HepG2 (cell line): Measurements from ENCODE around the gene HCK. TPM values are rescaled to one million over a fixed set of nuclear protein-coding genes. Genes with fewer than 3 reads are reported as not detected.
A peak's percentile ranks its signal among the peaks of the same experiment; 100 is the strongest.

Experiments
- ATAC-seq: fragments of 200-7000 bp; cut with Tn5 transposase; 3 replicates; pipeline ENCODE4 v1.9.1; 2020; ENCODE audit warnings: mild to moderate bottlenecking, moderate library complexity
- BruUV-seq: library from RNA; stranded (reverse); fragments of 400-500 nt; replicated peaks from 2 replicates; lab custom pipeline; 2021; lab: Mats Ljungman, UMichigan
- CTCF ChIA-PET: fragments of 300-600 bp; formaldehyde crosslinking; extraction: SDS; loops from one replicate; lab custom pipeline; 2021; ENCODE audit warnings: low total read pairs, inconsistent platforms, low intra/inter-chr PET ratio; lab: Yijun Ruan, JAX
- POLR2A ChIA-PET: fragments of 350-600 bp; sonication (Branson Sonifier 250); formaldehyde crosslinking; loops from one replicate; lab custom pipeline; 2020; ENCODE audit warnings: antibody characterized with exemption, inconsistent platforms; lab: Yijun Ruan, JAX
- DNase-seq: peaks from one replicate; pipeline ENCODE4 v3.0.0-alpha.2; 2015; ENCODE audit warnings: low spot score
- FAIRE-seq: peaks from 3 replicates; lab custom pipeline; 2011; peaks lifted over from hg19 to GRCh38; lab: Jason Lieb, UNC
- H2AFZ ChIP-seq: one replicate; pipeline ENCODE4 v1.6.1; 2011; ENCODE audit warnings: low read length, inconsistent platforms
- H3K27ac ChIP-seq: fragments of 300-600 bp; 3 replicates; pipeline ENCODE4 v1.8.0; 2011; ENCODE audit warnings: mixed run types, mild to moderate bottlenecking, mixed read lengths, low read length, inconsistent platforms; ENCODE audit not compliant: insufficient read depth; ENCODE audit errors: extremely low read length
- H3K27me3 ChIP-seq, 2 experiments: fragments of 200-600 bp in 1 of 2; 2 replicates in 1 of 2; 3 replicates in 1 of 2; pipeline versions ENCODE4 v1.6.0 to v1.8.0; 2011; ENCODE audit warnings: low read length in 2 of 2, mild to moderate bottlenecking in 2 of 2, moderate library complexity in 2 of 2, inconsistent platforms in 1 of 2; ENCODE audit not compliant: insufficient read depth in 2 of 2, control insufficient read depth in 1 of 2
- H3K36me3 ChIP-seq, 2 experiments: fragments of 200-600 bp in 1 of 2; replicated peaks in 1 of 2; 2 replicates in 1 of 2; 3 replicates in 1 of 2; pipeline versions ENCODE4 v1.5.1 to v1.8.0; 2011; ENCODE audit warnings: low read length in 2 of 2, inconsistent platforms in 1 of 2; ENCODE audit not compliant: insufficient read depth in 2 of 2, control insufficient read depth in 1 of 2
- H3K4me1 ChIP-seq: 2 replicates; pipeline ENCODE4 v1.5.1; 2012; ENCODE audit warnings: low read length, inconsistent platforms; ENCODE audit not compliant: insufficient read depth
- H3K4me2 ChIP-seq: 2 replicates; pipeline ENCODE4 v1.6.0; 2011; ENCODE audit warnings: low read depth, low read length, inconsistent platforms
- H3K4me3 ChIP-seq, 3 experiments: fragments of 200-600 bp in 1 of 3; sonication (generic), shearing (Covaris generic) in 1 of 3; replicated peaks in 1 of 3; 2 replicates each; pipeline ENCODE4 v1.5.1; 2011 to 2016; ENCODE audit warnings: low read length in 3 of 3, inconsistent platforms in 2 of 3, low read depth in 2 of 3, mild to moderate bottlenecking in 2 of 3, control low read depth in 1 of 3, mixed read lengths in 1 of 3; ENCODE audit not compliant: insufficient read depth in 1 of 3
- H3K79me2 ChIP-seq: one replicate; pipeline ENCODE4 v1.6.1; 2011; ENCODE audit warnings: low read length, inconsistent platforms; ENCODE audit not compliant: insufficient read depth
- H3K9ac ChIP-seq: 2 replicates; pipeline ENCODE4 v1.6.0; 2011; ENCODE audit warnings: mild to moderate bottlenecking, low read depth, low read length, inconsistent platforms; ENCODE audit not compliant: insufficient read depth
- H3K9me3 ChIP-seq: 2 replicates; pipeline ENCODE4 v1.5.1; 2012; ENCODE audit warnings: mild to moderate bottlenecking, low read length
- H4K20me1 ChIP-seq: 2 replicates; pipeline ENCODE4 v1.6.0; 2011; ENCODE audit warnings: inconsistent platforms, mild to moderate bottlenecking, low read length, moderate library complexity; ENCODE audit not compliant: insufficient read depth
- CREM ChIP-seq, 2 experiments: sonication (generic) in 1 of 2; formaldehyde crosslinking in 1 of 2; IDR thresholded peaks; 2 replicates each; pipeline versions ENCODE4 v1.4.0 to v1.6.1; 2016 to 2020; ENCODE audit warnings: antibody characterized with exemption in 1 of 2, mild to moderate bottlenecking in 1 of 2, missing genetic modification reagents in 1 of 2
- HOXA9 ChIP-seq: sonication (generic); formaldehyde crosslinking; IDR thresholded peaks from 2 replicates; pipeline ENCODE4 v1.8.1; 2022; ENCODE audit warnings: missing genetic modification reagents, mild to moderate bottlenecking, moderate library complexity, borderline replicate concordance
- RBFOX2 ChIP-seq: fragments of 200-400 bp; formaldehyde crosslinking; IDR thresholded peaks from 2 replicates; pipeline ENCODE4 v1.6.1; 2017; ENCODE audit warnings: low read depth, mild to moderate bottlenecking, low read length
- RBM22 ChIP-seq: fragments of 200-400 bp; formaldehyde crosslinking; optimal IDR thresholded peaks from 2 replicates; pipeline ENCODE3; 2017; ENCODE audit warnings: mild to moderate bottlenecking, low read length, moderate library complexity
- WGBS: methylation state at CpG from one replicate; pipeline ENCODE4 v1.1.6; 2017; ENCODE audit warnings: low lambda C conversion rate; 5-methylcytosine and 5-hydroxymethylcytosine counted together
- in situ Hi-C: cut with HindIII; loops from 2 replicates; pipeline ENCODE4 v1.10.0; 2017; ENCODE audit warnings: low pct_unique_long_range_greater_than_20kb; ENCODE audit not compliant: extremely low pct_ligation_motif_present
- intact Hi-C: fragments of 100-400 bp; cut with micrococcal nuclease; formaldehyde crosslinking; loops from one replicate; pipeline ENCODE4 v1.10.0; 2022; ENCODE audit not compliant: unreplicated experiment
- polyA plus RNA-seq, 8 experiments: library from polyadenylated mRNA; depleted of rRNA in 3 of 8; stranded (reverse) in 7 of 8; unstranded in 1 of 8; fragments of >200 nt; fragmentation: Illumina TruSeq in 4 of 8; extraction: Trizol in 4 of 8; gene quantifications; 2 replicates each; pipeline versions ENCODE4 v1.2.1 to v1.2.3, GENCODE V29; 2011 to 2016; ENCODE audit warnings: low read depth in 4 of 8, missing spikeins in 1 of 8, mixed read lengths in 1 of 8; ENCODE audit not compliant: insufficient read depth in 1 of 8
- total RNA-seq, 5 experiments: library from RNA; depleted of rRNA; stranded (reverse); fragments of >200 nt; fragmentation: Illumina TruSeq; extraction: Trizol; gene quantifications; 2 replicates each; pipeline ENCODE4 v1.2.3, GENCODE V29; 2016; ENCODE audit warnings: low read depth in 1 of 5

The HCK gene
- total and polyA plus RNA-seq, 2 of the 13 experiments (the other 11 are each of a cell fraction or from before 2014, with no cell fraction given), result 0.04 TPM; not detected in 1

GRCh38 chr20:32115211-32115767 lies 63.2 kb downstream of the HCK start:
- Histone ChIP-seq H3K27ac (no peak overlapping the region), H3K36me3 (peaks cover 10 to 15% of the 10 kb centered on the region in 2 experiments), H3K4me1 (peaks cover 53% of the 10 kb centered on the region), H3K4me2 (no peak overlapping the region), H2AFZ (no peak overlapping the region), H3K9me3 (no peaks in the 10 kb centered on the region), H3K27me3 (no peaks in the 10 kb centered on the region; a peak in 1 of 5 replicates), H4K20me1 (peaks cover 36% of the 10 kb centered on the region), H3K79me2 (peaks cover 96% of the 10 kb centered on the region), H3K9ac (no peak overlapping the region), H3K4me3 (no peak overlapping the region)
- DNase-seq (no peak), FAIRE-seq (no peak), ATAC-seq (no peak)
- ChIA-PET POLR2A (no interaction called here), CTCF (no interaction called here)
- in situ Hi-C loops, result no loop called here
- no TSS peak for BruUV-seq
- TF ChIP-seq RBM22 (peak; percentile 26), HOXA9 (CRISPR knock-in tag) (no peak)
- intact Hi-C loops, result no loop called here
- WGBS, result 95% methylated on average over 5 of the region's 5 CpGs

GRCh38 chr20:32116079-32116521 lies 64.1 kb downstream of the HCK start:
- Histone ChIP-seq H2AFZ (no peak overlapping the region), H3K27ac (no peak overlapping the region), H3K27me3 (no peaks in the 10 kb centered on the region), H3K9ac (no peak overlapping the region), H3K36me3 (peaks cover 10 to 15% of the 10 kb centered on the region in 2 experiments), H3K9me3 (no peaks in the 10 kb centered on the region), H3K79me2 (peaks cover 96% of the 10 kb centered on the region), H3K4me2 (no peak overlapping the region), H3K4me1 (peaks cover 53% of the 10 kb centered on the region), H4K20me1 (peaks cover 42% of the 10 kb centered on the region), H3K4me3 (no peak overlapping the region)
- ATAC-seq, result no peak
- peak; percentile 26 for FAIRE-seq
- no TSS peak for BruUV-seq
- TF ChIP-seq CREM (IDR thresholded peaks at IDR 0.05) (no peak), CREM (CRISPR knock-in tag; IDR thresholded peaks at IDR 0.05) (no peak), RBFOX2 (peak; percentile 35; the same call in 1 of the 2 replicates)
- in situ Hi-C loops (no loop called here), intact Hi-C loops (no loop called here)
- ChIA-PET POLR2A (interaction anchor here (0.7 kb wide), 1 partner anchor 37 kb away, joined by 3 read pairs; no protein-coding TSS in a partner anchor), CTCF (no interaction called here)
- no peak for DNase-seq
- 94% methylated on average over 6 of the region's 6 CpGs for whole genome bisulfite sequencing
